IPS-11a (cell line): ENCODE data around the gene RFTN1.

Experiments
- H3K4me3 ChIP-seq: one replicate; pipeline ENCODE4 v1.5.1; 2013; ENCODE audit warnings: low read depth, low read length, control low read depth

RFTN1 gene

DNA sequence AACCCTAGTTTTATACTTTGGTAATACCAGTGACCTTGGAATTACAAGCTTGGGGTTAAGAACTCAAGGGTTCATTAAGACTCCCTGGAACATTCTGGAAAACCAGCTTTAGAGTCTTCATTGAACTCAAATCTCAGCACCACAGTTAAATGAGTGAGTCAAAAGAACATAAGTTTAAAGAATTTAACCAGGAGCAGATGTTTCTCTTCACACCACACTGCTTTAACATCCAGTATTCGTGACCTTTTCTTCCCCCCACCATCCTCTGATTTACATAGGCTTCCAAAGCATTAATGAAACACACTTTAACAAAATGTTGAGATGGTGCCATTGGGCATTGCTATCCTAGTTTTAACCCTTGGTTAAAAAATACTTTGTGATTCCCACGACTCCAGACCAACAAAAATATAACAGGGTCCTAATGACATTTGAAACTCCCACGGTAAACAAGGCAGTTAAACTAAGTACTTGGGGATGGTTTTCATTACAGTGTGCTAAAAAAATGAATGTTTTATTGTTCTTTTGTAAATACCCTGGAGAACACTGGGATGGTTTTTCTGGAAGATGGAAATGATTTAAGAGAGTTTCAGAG is 124.6 kb downstream of the RFTN1 start:
- no peak overlapping the region for H3K4me3 ChIP-seq

- no peak overlapping the region for H3K4me3 ChIP-seq
Measured at GRCh38 chr3:16386561-16386960, 126.9 kb downstream of the RFTN1 start.

GRCh38 chr3:16385151-16385550 is 128.3 kb downstream of the RFTN1 start:
- H3K4me3 ChIP-seq = no peak overlapping the region

GRCh38 chr3:16383864-16384263 is 129.6 kb downstream of the RFTN1 start:
- H3K4me3 ChIP-seq = no peak overlapping the region

GRCh38 chr3:16382845-16383244 is 130.7 kb downstream of the RFTN1 start:
- no peak overlapping the region for H3K4me3 ChIP-seq

- no peak overlapping the region for H3K4me3 ChIP-seq
Measured at GRCh38 chr3:16381426-16381825, 132.1 kb downstream of the RFTN1 start.

DNA sequence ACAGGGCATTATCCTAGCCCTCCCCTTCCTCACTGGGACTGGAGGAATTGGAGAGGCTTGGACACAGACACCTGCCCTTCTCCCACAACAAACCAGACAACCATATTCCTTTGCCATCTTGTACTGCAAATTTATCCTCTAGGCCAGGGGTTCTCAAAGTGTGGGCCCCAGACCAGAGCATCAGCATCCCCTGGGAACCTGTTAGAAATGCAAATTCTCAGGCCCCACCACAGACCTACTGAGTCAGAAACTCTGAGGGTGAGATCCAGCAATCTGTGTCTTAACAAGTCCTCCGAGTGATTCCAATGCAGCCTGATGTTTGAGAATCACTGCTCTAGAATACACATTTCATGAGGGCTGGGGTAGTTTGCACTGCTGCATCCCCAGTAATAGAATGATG is 133.1 kb downstream of the RFTN1 start:
- H3K4me3 ChIP-seq = no peak overlapping the region

DNA sequence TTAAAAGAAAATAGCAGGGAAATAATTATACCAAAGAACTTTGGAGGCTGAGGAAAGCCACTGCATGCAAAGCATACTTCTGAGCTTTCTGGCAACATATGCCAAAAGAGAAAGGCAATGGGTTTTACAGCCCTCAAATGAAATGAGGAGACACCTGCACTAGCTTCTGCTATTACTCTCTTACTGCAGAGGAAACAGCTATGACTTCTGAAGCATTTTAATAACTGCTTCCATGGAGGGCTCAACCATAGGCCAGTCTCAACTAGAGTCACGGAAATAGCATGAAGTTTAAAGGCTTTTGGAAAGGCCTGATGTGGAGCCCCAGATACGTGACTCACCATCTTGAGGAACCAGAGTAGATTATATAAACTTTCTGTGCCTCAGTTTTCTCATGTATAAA is 133.7 kb downstream of the RFTN1 start:
- H3K4me3 ChIP-seq = no peak overlapping the region

DNA sequence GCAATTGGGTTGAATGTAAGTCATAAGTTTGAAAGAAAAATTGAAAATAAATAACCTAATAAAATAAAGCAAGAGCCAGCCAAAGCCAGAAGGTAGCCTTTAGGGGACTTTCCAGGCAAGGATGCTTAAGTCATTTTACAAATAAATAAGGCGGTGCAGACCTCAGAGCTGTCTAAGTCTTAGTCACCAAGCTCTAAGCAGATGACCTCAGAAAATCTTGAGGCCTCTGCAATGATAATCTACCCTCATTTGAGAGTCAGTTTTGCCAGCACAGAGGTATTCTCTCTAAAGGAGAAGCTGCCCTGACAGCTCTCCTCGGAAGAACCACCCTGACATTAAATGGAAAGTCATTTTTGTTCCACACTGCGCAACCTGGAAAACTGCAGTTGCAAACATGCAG is 134.6 kb downstream of the RFTN1 start:
- no peak overlapping the region for H3K4me3 ChIP-seq

- no peak overlapping the region for H3K4me3 ChIP-seq
Measured at GRCh38 chr3:16378415-16378814, 135.1 kb downstream of the RFTN1 start.

DNA sequence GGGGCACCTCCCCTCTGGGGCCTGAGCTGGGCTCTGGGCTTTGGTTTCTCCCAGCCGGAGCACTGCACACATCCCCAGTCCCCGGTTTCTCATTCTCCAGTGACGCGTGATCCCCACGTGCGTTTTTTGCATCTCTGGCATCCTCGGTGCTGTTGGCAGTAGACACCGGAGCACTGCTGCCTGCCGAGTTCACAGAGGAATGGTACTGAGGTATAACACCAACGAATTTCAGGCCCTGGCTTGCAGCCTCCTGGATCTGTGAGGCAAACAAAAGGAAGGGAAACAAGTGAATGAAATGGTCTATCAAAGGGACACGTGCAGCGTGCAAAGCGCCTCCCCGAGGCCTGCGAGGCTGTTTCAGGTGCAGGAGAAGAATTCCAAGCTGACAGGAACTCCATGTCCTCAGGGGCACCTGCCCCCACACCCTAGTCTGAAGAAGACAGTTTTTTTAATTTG is 135.6 kb downstream of the RFTN1 start:
- no peak overlapping the region for H3K4me3 ChIP-seq

GRCh38 chr3:16377196-16377595 is 136.3 kb downstream of the RFTN1 start:
- no peak overlapping the region for H3K4me3 ChIP-seq

GRCh38 chr3:16375891-16376290 is 137.6 kb downstream of the RFTN1 start:
- H3K4me3 ChIP-seq = no peak overlapping the region

GRCh38 chr3:16374935-16375245 is 138.6 kb downstream of the RFTN1 start:
- no peak overlapping the region for H3K4me3 ChIP-seq

DNA sequence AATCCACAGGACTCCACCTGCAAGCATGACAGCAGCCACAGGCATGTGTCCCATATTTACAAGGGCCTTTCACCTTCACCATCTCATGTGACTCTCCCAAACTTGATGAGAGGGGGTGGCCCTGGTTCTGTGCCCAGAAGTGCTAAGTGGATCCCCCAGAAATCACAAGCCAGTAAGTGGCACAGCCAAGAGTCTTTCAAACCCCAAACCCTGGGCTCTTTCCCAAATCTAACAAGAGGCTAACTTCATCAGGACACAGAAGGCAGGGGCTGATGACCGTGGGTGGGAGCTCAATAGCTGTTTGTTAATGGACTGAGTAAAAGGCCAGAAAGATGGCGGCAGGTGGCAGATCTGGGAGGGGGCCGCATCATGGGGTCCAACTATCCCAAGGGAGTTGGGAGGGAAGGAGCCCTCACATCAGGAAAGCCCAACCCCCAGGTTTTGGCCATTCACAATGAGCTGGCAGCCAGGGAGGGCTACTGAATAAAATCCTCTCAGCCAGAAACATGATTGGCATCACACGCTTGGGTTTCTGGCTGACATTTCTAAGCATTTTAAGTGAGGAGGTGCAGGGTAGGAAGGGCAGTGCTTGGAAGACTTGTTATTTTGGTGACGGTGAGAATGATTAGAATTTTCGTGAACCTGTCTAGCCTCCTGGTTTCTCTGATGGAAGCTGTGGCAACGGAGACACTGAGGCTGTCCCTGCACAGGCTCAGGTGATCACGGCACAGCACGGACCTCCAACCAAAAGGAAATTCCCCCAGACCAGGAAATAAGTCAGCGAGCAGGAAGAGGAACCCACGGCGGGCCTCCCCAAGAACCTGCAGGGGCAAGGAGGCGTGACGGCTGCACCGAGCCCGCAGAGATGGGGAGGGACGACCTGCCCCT is 139.2 kb downstream of the RFTN1 start:
- H3K4me3 ChIP-seq = no peak overlapping the region

GRCh38 chr3:16373341-16373946 is 140.1 kb downstream of the RFTN1 start:
- H3K4me3 ChIP-seq = no peak overlapping the region

DNA sequence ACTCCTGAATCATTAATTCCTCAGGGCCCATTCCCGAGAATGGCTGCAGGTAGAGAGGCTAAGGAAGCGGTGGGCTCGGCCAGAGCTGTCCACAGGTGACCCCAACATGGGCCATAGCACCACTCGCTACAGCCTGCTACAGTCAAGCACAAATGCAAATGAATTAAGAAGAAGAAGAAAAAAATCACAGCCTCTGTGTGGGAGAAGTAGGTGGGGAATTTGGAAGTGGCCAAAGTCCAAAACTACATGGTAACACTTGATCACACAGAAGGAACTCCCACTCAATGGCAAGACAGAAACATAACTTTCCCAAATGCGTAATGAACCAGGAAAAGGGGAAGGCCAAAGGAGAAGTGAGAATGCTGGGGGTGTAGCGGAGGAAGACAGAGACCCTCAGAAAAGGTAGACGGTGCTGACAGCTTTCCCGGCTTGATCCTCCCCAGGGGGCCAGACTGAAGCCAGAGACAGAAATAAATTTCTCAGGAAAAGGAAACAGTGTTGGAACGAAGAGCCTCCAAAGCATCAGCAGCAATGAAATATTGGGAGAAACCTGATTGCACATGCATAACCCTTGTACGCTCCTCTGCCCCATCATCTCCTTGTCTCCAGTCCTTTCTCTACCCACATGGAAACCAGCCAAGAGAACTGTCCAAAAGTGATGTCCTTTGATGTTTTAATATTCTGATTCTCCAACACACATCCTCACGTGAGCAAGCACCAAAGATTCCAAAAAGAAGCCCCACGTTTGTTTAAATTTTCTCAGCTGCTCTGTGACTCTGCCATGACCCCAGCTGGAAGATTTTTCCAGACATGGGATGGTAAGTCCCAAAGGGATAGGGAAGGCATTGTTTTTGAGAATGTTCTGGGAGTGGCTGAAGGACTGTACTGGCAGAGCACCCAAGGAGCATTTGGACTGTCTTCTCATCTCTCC is 140.9 kb downstream of the RFTN1 start:
- no peak overlapping the region for H3K4me3 ChIP-seq

GRCh38 chr3:16370872-16371740 is 142.4 kb downstream of the RFTN1 start:
- no peak overlapping the region for H3K4me3 ChIP-seq

GRCh38 chr3:16370503-16370871 is 143.0 kb downstream of the RFTN1 start:
- H3K4me3 ChIP-seq = no peak overlapping the region

- H3K4me3 ChIP-seq = no peak overlapping the region
Measured at GRCh38 chr3:16369885-16370284, 143.6 kb downstream of the RFTN1 start.
